ENCODE results near the gene CDC37.
"Not testable (repeated sequence)": the region's sequence is repeated elsewhere in the genome, so short reads cannot be mapped to it uniquely, and the experiment has no call there.

CDC37 gene

GRCh38 chr19:10393137-10393536, 10.2 kb downstream of the CDC37 start:
- DNase-seq (ENCODE audit: low read depth) = no peak

GRCh38 chr19:10392120-10392519, 11.2 kb downstream of the CDC37 start:
- no peak for DNase-seq (ENCODE audit: low read depth)

GRCh38 chr19:10390652-10391286, 12.6 kb downstream of the CDC37 start:
- peak; percentile 50 for DNase-seq (ENCODE audit: low read depth)

- DNase-seq (ENCODE audit: low read depth) = no peak
These were observed 13.5 kb downstream of the CDC37 start for GRCh38 chr19:10389863-10390262.

- DNase-seq (ENCODE audit: low read depth) = peak; percentile 57
These were observed 14.4 kb downstream of the CDC37 start for GRCh38 chr19:10388957-10389356.

- no peak for DNase-seq (ENCODE audit: low read depth)
These were observed 18.8 kb downstream of the CDC37 start for GRCh38 chr19:10384580-10384979.

GRCh38 chr19:10383223-10383499, 20.2 kb downstream of the CDC37 start:
- DNase-seq (ENCODE audit: low read depth) = not testable (repeated sequence)

- peak; percentile 99 for DNase-seq (ENCODE audit: low read depth)
These were observed 22.8 kb downstream of the CDC37 start, which contains the start of gene TYK2 for GRCh38 chr19:10380313-10381102. TYK2 (minus strand) TSS chr19:10380572; CDS start chr19:10378406, 2,166 bp downstream.

GRCh38 chr19:10379880-10380312, 23.4 kb downstream of the CDC37 start:
- no peak for DNase-seq (ENCODE audit: low read depth)

GRCh38 chr19:10378124-10378523, 25.2 kb downstream of the CDC37 start:
- no peak for DNase-seq (ENCODE audit: low read depth)

- not testable (repeated sequence) for DNase-seq (ENCODE audit: low read depth)
These were observed 26.2 kb downstream of the CDC37 start for GRCh38 chr19:10377140-10377640.

- DNase-seq (ENCODE audit: low read depth) = no peak
These were observed 28.4 kb downstream of the CDC37 start for GRCh38 chr19:10374931-10375330.

GRCh38 chr19:10372690-10373089, 30.7 kb downstream of the CDC37 start:
- DNase-seq (ENCODE audit: low read depth) = no peak

- no peak for DNase-seq (ENCODE audit: low read depth)
These were observed 35.1 kb downstream of the CDC37 start for GRCh38 chr19:10368101-10368803.

- DNase-seq (ENCODE audit: low read depth) = not testable (repeated sequence)
These were observed 36.3 kb downstream of the CDC37 start for GRCh38 chr19:10366950-10367512.

GRCh38 chr19:10365518-10365917, 37.8 kb downstream of the CDC37 start:
- no peak for DNase-seq (ENCODE audit: low read depth)

- DNase-seq (ENCODE audit: low read depth) = no peak
These were observed 38.7 kb downstream of the CDC37 start for GRCh38 chr19:10364644-10365043.

GRCh38 chr19:10363789-10364281, 39.5 kb downstream of the CDC37 start:
- DNase-seq (ENCODE audit: low read depth) = no peak

- no peak for DNase-seq (ENCODE audit: low read depth)
These were observed 41.1 kb downstream of the CDC37 start for GRCh38 chr19:10362259-10362658.

- no peak for DNase-seq (ENCODE audit: low read depth)
These were observed 41.8 kb downstream of the CDC37 start for GRCh38 chr19:10361569-10362011.

- no peak for DNase-seq (ENCODE audit: low read depth)
These were observed 46.9 kb downstream of the CDC37 start for GRCh38 chr19:10356431-10356830.

GRCh38 chr19:10353793-10354391, 49.5 kb downstream of the CDC37 start:
- DNase-seq (ENCODE audit: low read depth) = no peak

All from fibroblast of the conjunctiva (primary cell).